HG02798 (cell line): ENCODE results near the gene TRIM14.

ENCODE experiments used
- ATAC-seq: cut with Tn5 transposase; IDR thresholded peaks from one replicate; pipeline ENCODE4 v1.9.1; 2021; ENCODE audit warnings: mild to moderate bottlenecking; ENCODE audit not compliant: unreplicated experiment, poor library complexity

The TRIM14 gene, protein sequence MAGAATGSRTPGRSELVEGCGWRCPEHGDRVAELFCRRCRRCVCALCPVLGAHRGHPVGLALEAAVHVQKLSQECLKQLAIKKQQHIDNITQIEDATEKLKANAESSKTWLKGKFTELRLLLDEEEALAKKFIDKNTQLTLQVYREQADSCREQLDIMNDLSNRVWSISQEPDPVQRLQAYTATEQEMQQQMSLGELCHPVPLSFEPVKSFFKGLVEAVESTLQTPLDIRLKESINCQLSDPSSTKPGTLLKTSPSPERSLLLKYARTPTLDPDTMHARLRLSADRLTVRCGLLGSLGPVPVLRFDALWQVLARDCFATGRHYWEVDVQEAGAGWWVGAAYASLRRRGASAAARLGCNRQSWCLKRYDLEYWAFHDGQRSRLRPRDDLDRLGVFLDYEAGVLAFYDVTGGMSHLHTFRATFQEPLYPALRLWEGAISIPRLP

DNA sequence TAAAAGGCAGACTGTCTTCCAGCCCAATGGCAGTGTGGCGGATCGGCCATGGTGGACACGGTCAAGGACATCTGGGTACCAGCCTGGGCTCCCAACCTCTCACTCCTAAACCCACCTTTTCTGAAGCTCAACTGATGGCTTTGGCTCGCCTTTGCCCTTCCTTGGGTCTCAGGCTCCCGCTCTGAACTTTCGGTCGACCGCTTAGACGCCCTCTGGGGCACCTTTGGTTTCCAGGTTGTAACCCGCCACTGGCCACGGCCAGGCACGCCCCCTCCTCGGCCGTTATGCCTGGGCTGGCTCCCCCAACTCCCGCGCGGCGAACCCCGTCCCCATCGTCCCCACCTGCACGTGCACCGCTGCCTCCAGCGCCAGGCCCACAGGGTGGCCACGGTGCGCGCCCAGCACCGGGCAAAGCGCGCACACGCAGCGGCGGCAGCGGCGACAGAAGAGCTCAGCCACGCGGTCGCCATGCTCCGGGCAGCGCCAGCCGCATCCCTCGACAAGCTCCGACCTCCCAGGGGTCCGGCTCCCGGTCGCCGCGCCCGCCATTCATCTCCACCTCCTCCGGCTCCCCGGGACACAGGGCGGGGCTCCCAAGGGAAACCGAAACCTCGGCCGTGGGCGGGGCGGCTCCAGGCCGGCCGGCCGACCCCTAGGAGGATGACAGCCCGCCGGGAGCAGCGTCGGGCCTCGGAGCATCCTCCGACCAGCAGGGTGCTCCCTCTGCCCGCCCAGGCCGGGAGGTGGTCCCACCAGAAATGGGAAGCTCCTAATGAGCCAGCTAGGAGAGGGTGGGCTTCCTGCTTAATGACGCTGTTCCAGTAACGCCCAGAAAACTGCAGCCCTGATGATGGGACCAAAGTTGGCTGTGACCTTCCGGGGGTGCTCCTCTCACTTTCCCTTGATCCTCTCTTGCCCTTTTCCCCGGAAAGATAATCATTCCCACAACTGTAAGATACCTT, at the start of gene TRIM14:
Gene TRIM14, minus strand, starts transcription at position 583 of the 962 bp plus-strand sequence. Its CDS starts 34 bp downstream, at position 549.
- peak; percentile 65 for ATAC-seq

DNA sequence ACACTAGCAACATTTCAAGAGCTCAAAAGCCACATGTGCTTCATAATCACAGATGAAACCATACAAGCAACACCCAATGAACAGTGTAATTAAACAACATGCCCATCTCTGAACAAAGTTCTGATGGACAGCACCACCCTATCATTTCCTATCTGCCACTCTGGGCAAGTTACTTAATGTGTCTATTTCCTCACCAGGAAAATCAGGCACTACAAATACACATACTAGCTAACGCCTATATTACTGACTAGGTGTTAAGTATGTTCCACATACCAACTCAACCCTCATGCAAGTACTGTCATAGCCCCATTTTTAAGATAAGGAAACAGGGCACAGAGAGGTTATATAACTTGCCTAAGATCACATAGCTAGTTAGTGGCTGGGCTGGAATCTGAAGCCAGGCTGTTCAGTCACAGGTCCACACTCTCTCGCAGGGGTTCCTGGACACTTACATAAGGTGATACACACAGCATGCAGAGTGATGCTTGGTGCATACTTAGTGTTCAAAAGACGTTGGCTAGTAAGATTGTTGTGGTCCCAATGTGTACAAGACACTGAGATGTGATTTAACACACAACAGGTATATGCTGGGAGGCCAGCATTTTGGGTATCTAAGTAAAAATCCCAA, 49.2 kb upstream of the TRIM14 start:
- ATAC-seq, result no peak

DNA sequence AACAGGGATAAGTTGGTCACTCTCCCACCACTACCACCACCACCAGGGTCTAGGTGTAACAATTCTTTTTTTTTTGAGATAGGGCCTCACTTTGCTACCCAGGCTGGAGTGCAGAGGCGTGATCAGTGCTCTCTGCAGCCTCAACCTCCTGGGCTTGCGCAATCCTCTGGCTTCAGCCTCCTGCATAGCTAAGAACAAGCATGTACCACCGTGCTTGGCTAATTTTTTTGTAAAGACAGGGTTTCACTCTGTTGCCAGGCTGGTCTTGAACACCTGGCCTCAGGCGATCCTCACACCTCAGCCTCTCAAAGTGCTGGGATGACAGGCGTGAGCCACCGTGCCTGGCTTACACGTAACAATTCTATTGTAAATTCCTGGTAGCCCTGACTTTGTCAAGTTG, 45.9 kb upstream of the TRIM14 start:
- no peak for ATAC-seq

DNA sequence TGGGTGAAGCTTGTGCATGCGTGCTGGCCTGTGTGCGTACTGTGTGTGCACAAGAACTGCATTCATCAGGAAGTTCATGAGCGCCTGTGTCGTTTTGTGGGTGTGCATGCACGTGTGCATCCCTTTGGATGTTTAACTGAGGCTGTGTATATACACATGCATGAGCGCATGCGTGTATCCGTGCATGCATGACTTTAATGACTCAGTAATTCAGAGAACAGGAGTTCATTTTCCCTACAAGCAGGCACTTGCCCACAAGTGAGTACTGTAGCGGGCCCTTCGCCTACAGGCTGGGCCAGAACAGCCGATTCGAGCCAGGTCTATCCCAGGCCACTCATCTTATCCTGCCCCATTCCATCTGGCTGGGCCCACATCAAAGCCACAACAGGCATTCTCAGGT, 43.6 kb upstream of the TRIM14 start:
- no peak for ATAC-seq

DNA sequence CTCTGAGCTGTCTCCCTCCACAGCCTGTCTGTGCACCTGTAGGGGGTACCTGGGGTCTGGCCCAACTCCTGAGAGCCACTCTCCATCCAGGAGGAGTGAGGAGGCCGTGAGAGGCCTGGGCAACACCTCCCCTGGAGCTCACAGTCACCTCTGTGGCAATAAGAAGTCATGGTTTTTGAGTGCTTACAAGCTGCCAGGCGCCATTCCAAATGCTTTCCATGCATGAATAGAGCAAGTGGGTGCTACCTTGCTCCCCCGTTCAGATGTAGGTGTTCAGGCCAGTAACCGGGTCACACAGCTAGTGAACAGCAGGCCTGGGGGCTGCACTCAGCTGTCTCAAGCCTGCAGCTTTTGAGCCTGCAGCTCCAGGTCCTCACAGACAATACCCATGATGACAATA, 42.8 kb upstream of the TRIM14 start:
- no peak for ATAC-seq

DNA sequence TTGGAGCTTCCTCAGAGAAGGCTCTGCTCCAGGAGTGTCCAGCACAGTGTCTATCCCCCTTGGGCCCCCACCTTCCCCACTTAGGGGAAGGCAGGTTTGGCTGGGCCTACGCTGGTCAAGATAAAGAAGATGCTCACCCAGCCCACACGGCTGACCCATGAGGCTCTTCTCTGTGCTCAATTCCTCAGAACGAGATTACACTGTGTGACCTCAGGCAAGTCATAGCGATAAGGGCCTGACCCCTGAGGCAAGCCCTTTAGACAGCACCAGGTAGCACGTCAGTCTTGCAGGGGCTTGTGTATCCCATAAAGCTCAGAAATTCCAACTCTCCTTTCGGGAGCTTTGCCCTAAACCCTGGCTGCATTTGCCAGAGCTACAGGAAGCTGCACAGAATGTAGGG, 40.8 kb upstream of the TRIM14 start:
- ATAC-seq, result no peak

DNA sequence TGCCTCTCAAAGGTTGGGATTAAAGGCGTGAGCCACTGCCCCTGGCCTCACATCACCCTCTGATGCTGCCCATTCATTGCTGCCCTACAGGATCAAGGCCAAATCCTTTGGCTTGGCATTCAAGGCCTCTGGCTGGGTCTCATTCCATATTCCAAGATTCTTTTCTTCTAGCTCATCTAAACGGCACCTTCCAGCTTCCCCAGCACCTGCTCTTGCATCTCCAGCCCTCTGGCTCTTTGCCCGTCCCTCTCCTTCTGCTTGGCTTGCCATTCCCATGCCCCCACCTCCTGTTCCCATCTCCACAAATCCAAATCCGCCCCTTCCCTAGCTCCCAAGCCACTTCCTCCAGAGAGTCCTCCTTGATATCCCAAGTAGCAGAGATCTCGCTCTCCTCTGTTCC, 40.3 kb upstream of the TRIM14 start:
- no peak for ATAC-seq

DNA sequence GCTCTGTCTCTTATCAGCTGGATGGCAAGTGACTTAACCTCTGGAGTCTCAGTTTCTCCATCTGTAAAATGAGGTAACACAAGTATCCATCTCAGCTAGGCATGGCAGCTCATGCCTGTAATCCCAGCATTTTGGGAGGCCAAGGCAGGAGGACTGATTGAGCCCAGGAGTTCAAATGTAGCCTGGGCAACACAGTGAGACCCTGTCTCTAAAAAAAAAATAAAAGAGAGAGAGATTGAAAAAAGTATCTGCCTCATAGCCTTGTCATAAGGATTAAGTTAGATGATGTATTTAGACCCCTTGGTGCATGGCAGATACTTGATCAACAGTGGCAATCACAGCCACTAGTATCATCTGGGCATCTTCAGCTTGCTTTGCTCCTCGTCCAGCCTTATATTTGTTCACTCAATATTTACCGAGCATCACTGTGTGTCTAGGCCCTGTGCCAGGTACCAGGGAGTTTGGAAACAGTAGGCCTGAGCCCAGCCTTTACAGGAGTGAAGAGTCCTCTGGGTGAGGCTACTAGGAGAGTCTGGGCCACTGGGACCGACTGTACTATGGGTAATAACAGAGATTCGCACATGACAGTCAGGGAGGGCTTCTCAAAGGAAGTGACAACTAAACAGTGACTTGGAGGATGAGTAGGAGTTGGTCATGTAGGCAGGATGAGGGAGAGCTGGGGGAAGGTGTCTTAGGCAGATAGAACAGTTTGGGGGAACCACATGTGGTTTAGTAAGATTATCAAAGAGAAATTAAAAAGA, 39.2 kb upstream of the TRIM14 start:
- ATAC-seq, result no peak

DNA sequence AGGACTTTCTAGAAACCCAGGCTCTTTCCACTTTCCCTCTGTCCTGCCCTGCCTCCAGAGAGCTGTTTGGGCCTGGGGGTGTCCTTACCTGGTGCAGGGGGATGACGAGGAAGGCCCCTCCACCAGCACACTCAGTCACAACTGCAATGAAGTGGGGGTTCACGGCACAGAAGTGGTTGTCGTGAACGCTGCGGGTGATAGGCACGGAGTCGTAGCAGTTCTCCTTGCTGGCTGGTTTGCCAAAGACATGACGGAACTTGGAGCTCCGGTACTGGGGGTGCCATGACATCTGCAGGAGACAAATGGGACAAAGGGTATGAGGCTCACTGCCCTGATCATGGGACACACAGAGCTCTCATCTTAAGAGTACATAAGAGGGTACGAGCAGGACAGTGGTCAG, 38.4 kb upstream of the TRIM14 start:
- ATAC-seq, result no peak

DNA sequence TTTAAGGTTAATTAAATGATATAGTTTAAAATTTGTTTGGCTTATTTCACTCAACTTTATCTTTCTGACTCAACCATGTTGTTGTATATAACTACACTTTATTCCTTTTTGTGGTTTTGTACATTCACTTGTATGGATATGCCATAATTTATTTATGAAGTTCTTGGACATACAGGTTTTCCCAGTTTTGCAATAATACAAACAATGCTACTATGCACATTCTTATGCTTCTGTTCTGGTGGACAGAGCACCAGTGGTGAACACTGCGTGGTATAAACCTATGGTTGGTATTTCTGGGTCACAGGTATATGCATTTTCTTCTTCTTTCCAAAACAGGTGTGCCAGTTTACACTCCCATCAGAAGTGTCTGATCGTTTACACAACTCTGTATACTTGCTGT, 35.7 kb upstream of the TRIM14 start:
- ATAC-seq, result no peak

DNA sequence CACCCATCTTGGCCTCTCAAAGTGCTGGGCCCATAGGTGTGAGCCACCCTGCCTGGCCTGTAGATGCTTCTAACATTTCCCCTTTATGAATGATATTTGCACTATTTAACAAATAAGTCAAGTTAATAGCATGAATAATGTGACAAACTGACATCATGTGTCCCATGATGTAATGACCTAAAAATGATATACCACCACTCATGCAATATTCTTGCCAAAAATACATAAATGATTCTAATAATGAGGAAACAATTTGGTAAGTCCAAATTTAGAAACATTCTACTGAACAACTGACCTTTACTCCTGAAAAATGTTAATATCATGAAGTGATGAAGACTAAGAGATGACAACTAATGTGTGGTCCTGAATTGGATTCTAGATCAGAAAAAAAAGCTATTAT, 33.5 kb upstream of the TRIM14 start:
- ATAC-seq, result no peak

DNA sequence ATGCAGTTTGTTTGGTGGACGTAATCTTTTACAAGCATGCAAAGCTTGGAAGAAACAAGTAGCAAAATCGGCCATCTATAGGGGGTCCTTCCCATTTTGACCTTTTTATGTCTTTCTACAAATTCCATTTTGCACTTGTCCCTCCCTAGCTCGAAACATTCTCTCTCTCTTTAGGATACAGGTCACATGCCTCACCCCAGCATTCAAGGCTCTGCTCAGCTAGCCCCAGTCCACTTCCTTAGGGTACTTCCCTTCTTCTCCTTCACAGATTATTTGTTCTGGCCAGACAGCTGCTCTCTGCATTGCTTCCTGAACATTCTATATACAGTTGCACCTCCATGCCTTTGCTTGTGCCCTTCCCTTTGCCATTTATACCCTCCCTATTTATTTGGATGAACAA, 31.7 kb upstream of the TRIM14 start:
- ATAC-seq, result no peak

DNA sequence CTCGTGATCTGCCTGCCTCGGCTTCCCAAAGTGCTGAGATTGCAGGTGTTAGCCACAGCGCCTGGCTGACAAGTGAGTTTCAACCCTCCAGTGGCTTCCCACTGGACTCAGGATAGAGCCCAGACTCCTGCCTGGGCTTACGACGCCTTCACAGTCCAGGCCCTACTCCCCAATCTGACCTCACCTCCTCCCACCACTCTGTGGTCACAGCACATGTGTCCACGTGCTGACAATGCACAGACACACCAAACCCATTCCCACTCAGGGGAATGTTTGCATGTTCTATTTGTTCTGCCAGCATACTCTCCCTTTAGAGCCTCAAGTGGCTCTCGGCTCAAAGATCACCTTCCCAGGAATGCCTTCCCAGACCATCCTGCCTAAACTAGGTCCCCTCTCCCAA, 31.1 kb upstream of the TRIM14 start:
- no peak for ATAC-seq

DNA sequence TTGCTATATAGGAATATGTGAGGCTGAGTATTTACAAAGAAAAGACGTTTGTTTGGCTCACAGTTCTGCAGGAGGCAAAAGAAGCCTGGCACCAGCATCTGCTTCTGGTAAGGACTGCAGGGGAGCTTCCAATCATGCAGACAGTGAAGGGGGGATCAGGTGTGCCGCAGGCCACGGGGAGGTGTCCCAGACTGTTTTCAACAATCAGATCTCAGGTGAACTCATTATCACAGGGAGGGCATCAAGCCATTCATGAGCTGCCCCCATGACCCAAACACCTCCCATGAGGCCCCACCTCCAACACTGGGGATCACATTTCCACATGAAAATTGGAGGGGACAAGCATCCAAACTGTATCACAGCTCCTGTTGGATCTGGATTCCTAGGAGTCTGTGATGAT, 30.4 kb upstream of the TRIM14 start:
- ATAC-seq, result no peak

DNA sequence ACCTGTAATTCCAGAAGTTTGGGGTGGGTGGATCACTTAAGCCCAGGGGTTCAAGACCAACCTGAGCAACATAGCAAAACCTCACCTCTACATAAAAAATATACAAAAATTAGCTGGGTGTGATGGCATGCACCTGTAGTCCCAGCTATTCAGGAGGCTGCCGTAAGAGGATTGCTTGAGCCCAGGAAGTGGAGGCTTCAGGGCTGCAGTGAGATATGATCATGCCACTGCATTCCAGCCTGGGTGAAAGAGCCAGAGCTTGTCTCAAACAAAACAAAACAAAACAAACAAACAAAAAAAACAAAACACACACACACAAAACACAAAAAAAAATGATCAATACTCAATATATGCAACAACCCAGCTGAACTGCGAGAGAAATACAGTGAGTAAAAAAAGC, 29.5 kb upstream of the TRIM14 start:
- no peak for ATAC-seq

DNA sequence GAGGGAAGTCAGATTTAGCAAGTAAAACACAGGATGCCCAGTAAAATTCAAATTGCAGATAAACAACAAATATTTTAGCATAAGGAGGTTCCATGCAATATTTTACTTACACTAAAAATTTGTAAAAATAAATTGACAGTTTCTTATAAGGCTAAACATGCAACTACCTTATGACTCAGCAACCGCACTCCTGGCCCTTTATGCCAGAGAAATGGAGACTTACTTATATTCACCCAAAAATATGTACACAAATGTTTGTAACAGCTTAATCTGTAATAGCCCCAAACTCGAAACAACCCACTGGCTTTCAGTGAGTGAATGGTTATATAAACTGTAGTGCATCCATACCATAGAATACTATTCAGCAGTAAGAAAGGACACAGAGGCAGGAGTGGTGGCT, 28.6 kb upstream of the TRIM14 start:
- ATAC-seq, result no peak

DNA sequence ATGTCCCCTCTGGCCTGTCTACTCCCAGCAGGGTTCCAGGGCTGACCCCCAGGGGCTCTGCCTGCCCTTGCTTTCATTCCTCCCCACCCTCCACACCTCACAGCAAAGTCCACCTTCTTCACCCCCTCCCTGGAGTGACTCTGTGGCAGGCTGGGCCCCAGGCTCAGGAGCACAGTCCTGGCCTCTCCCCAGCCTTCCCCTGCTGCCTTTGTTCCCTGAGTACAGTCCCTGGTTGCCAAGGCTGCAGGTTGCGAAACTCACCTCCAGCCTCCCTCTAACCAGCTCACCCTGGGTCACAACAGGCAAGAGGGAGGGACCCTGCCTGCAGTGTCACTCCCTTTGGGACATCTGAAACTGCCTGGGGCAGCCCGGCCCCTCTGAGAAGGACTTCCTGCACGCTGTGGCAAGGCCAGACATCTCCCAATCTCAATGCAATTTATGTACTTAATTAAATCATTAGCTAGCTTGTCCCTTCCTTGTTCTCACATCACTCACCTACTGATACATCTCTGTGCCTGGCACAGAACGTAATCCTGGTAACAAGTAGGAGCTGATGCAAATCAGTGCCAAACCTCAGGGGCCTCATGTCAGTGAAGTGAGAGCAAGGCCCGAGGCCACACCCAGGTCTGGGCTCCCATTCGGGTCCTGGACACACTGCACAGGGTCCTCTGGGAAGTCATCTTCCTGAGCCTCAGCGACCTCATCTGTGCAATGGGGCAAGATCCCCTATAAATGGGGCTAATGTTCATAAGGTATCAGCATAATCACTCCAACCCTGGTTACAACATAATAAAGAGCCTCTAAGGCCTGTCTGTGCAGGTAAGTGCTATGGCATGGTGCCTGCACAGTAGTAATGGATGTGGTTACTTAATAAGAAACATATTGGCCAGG, 27.3 kb upstream of the TRIM14 start:
- ATAC-seq, result peak; percentile 63

DNA sequence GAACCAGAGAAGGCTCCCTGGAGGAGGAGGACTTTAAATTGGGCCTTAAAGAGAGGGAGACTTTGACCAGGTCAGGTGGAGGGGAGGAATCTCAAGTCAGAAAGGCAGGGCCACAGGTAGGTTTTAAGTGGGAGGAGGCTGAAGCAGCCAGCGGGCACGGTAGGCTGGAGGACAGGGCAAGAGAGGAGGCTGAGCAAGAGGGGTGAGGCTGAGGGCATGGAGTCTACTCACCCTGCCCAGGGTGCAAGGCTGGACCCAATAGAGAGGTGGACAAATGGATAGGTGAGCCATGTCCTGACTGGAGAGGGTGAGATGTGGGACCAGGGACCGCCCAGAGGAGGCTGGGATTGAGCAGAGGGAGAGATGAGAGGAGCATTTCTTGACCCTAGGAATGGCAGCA, 25.6 kb upstream of the TRIM14 start:
- no peak for ATAC-seq

DNA sequence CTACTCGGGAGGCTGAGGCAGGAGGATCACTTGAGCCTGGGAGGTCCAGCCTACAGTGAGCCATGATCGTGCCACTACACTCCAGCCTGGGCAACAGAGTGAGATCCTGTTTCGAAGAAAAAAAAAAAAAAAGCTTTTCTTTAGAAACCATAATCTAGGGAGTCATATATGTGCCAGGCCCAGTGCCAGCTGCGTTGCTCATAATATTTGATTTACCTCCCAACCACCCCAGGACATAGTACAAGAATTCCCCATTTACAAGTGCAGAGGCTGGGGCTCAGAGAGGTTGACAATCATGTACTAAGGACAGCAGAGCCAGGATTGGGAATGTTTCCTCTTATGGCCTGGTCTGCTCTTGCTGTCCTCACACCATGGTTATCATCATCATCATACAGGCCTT, 25.1 kb upstream of the TRIM14 start:
- no peak for ATAC-seq
